HG03432 (cell line): Measurements from ENCODE around the gene MVD.

Source experiments
- ATAC-seq: cut with Tn5 transposase; IDR thresholded peaks from one replicate; pipeline ENCODE4 v1.9.1; 2021; ENCODE audit warnings: mild to moderate bottlenecking, moderate library complexity; ENCODE audit not compliant: unreplicated experiment

Gene MVD

GRCh38 chr16:88630433-88630832 is 32.5 kb downstream of the MVD start:
- no peak for ATAC-seq

- ATAC-seq: no peak
Measured at GRCh38 chr16:88629835-88630234, 33.1 kb downstream of the MVD start.

DNA sequence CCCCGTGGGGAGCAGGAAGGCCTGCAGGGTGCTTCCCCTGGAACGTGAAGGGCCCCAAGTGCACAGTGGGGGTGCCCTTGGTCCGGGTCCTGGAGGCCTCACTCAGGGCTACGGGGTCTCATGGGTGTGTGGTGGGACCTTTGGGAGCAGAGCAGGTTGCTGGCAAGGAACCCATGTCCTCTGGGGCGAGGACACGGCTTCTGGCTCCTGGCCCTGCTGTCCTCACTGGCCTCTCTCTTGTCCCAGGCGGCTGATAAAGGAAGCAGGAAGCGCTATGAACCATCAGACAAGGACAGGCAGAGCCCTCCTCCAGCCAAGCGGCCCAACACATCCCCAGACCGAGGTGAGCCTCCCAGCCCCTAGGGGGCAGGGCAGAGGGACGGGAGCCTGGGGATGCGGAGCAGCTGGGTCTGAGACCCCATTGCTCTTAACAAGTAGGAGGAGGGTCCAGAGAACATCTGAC is 34.3 kb downstream of the MVD start:
- no peak for ATAC-seq

GRCh38 chr16:88627531-88628411 is 35.1 kb downstream of the MVD start:
- ATAC-seq: no peak

- ATAC-seq: no peak
Measured at GRCh38 chr16:88626646-88627045, 36.2 kb downstream of the MVD start.

- no peak for ATAC-seq
Measured at GRCh38 chr16:88624977-88625576, 37.8 kb downstream of the MVD start.

DNA sequence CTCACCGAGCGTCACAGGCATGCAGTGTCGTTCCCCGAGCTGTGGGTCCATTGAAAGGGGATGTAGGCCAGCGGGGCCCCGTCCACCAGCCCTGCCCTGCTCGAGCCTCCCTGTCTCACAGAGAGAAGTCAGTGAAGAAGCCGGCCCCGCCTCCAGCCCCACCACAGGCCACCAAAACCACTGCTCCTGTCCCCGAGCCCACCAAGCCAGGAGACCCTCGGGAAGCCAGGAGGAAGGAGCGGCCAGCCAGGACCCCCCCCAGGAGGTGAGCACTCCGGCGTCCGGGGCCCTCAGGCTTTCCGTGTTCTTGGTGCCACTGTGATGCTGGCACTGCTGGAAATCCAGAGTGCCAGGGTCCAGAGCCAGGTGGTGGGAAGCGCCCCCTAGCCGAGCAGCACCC is 38.4 kb downstream of the MVD start:
- ATAC-seq: no peak

- ATAC-seq: no peak
Measured at GRCh38 chr16:88623858-88624257, 39.0 kb downstream of the MVD start.

GRCh38 chr16:88622866-88623265 is 40.0 kb downstream of the MVD start:
- ATAC-seq: no peak

- no peak for ATAC-seq
Measured at GRCh38 chr16:88622125-88622524, 40.8 kb downstream of the MVD start.

DNA sequence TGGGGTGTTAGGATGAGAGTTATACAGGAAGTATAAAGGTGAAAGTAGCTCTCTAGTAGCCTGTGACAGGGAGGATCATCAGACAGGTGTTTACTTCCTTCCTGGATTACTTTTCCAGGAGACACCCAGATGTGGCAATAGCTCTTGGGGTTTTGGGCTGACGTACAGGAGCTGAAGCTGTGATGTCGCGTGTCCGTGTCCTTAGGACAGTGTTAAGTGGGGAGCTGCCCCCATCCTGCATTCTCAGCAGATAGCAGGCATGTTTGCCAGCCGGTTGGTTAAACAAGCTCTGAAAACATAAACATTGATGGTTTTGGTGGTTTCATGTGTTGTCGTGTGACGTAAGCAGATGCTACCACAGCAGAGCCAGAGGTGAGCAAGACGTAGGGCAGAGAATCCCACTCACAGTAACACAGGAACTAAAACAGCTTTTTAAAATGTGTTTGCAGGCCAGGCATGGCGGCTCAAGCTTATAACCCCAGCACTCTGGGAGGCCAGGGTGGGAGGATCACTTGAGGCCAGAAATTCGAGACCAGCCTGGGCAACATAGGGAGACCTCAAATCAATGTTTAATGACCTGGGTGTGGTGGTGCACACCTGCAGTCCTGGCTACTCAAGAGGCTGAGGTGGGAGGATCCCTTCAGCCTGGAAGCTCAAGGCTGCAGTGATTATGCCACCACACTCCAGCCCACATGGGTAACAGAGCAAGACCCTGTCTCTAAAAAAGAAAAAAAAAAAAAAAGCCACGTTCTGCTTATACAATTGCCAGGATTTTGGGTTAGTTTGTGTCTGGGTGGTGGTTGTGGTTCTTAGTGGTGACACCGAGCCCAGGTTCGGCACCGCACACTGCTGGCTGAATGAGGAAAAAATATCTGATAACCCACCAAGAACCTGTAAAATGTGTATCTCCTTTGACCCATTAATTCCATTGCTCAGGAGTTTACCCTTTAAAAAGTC is 42.8 kb downstream of the MVD start:
- no peak for ATAC-seq

GRCh38 chr16:88618956-88619667 is 43.8 kb downstream of the MVD start:
- ATAC-seq: no peak

GRCh38 chr16:88618182-88618955 is 44.5 kb downstream of the MVD start:
- ATAC-seq: no peak

GRCh38 chr16:88617268-88618031 is 45.4 kb downstream of the MVD start:
- ATAC-seq: no peak

- ATAC-seq: no peak
Measured at GRCh38 chr16:88616736-88617135, 46.2 kb downstream of the MVD start.

DNA sequence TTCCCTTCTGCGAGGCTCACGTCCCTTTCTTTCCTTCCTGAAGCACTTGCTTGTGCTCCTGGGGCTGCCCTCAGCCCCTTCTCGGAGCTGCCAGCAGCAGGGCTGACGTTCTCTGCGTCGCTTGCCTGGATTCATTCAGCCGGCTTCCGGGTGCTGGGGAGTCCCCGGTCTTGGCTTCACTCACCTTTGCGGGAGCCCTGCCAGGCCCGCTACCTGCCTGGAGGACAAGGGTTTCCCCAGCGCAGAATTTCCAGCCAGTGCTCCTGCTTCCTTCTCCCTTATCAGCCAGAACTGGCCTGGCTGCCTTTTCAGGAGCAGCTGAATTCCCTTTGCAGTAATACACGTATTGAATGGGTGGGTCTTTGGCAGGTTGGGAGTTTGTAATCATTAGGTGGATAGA is 46.6 kb downstream of the MVD start:
- ATAC-seq: no peak

GRCh38 chr16:88614818-88615580 is 47.9 kb downstream of the MVD start:
- no peak for ATAC-seq
